ENCODE measurements around the gene CCM2L.

The CCM2L gene

GRCh38 chr20:31992086-31992485 is 18.2 kb upstream of the CCM2L start:
- no peak for DNase-seq (ENCODE audit: low spot score)

GRCh38 chr20:31996996-31997395 is 13.2 kb upstream of the CCM2L start:
- no peak for DNase-seq (ENCODE audit: low spot score)

- DNase-seq (ENCODE audit: low spot score) = no peak
These were observed 12.0 kb upstream of the CCM2L start for GRCh38 chr20:31998246-31998645.

GRCh38 chr20:32003325-32003724 is 6.9 kb upstream of the CCM2L start:
- no peak for DNase-seq (ENCODE audit: low spot score)

GRCh38 chr20:32004963-32005362 is 5.3 kb upstream of the CCM2L start:
- DNase-seq (ENCODE audit: low spot score) = no peak

- no peak for DNase-seq (ENCODE audit: low spot score)
These were observed 4.2 kb upstream of the CCM2L start for GRCh38 chr20:32006053-32006452.

DNA sequence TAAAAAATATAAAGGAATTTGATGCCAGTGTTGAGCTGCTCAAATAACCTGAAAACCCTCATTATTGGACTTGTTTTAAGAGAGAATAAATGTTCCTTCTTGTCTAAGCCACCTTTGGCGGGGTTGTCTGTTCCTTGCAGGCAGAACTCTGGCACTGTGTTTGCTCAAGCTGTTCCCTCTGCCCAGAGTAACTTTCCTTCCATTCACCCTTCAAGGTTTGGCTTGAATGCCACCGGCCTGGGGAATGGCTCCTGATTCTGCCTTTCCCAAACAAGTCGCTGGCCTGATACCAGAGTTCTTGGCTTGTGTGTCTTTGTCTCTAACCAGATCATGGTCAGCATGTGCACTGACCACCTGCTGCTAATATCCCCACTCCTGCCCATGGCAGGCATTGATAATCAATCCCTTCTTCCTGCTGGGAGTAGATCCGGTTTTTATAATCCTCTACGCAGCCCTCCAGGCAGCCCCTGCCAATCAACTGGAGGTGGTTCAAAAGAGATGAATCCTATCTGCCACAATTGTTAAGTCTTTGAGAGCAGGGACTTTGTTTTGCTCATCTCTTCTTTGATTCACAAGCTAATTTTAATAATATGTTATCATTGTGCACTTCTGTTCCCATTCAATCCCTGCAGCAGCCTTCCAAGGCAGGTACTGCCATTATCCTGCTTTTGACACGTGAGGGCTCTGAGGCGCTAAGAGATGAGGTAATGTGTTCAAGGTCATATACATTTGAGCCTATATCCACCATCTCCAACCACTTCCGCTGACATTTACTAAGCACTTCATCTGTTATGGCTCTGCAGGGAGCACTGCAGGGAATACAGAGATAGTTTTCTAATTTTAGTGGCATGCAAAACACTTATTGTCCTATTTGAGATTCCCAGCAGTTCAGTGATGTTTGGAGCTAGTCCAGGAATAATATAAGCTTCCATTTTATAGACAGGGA is 3.1 kb upstream of the CCM2L start:
- peak; percentile 47 for DNase-seq (ENCODE audit: low spot score)

- peak; percentile 67 for DNase-seq (ENCODE audit: low spot score)
These were observed 2.2 kb upstream of the CCM2L start for GRCh38 chr20:32007787-32008616.

- DNase-seq (ENCODE audit: low spot score) = no peak
These were observed 674 bp upstream of the CCM2L start for GRCh38 chr20:32009564-32009963.

GRCh38 chr20:32010666-32011065 is 428 bp downstream of the CCM2L start:
- no peak for DNase-seq (ENCODE audit: low spot score)

DNA sequence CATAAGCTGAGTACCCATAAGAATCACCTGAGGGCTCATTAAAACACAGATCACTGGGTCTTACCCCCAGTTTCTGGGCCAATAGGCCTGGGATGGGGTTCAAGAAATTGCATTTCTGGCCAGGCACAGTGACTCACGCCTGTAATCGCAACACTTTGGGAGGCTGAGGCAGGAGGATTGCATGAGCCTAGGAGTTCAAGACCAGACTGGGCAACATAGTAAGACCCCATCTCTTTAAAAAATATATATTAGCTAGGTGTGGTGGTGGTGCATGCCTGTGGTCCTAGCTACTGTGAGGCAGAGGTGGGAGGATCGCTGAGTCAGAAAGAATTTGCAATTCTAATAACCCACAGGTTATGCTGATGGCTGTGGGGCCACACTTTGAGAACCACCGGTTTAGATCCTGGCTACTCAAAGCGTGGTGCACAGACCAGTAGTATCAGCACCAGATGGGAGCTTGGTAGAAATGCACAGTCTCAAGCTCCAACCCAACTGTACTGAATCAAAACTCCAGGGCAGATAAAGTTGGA is 2.0 kb downstream of the CCM2L start:
- DNase-seq (ENCODE audit: low spot score) = no peak

DNA sequence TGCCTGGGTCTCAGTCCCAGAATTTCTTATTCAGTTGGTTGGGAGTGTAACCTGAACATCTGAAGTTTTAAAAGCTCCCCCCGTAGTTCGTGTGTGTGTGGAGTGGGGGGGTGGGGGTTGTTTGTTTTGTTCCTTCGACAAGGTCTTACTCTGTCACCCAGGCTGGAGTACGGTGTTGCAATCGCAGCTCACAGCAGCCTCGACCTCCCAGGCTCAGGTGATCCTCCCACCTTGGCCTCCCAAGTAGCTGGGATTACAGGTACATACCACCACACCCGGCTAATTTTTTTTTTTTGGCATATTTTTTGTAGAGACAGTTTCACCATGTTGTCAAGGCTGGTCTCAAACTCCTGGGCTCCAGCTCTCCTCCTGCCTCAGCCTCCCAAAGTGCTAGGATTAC is 3.1 kb downstream of the CCM2L start:
- no peak for DNase-seq (ENCODE audit: low spot score)

GRCh38 chr20:32017711-32018251 is 7.5 kb downstream of the CCM2L start:
- peak; percentile 90 for DNase-seq (ENCODE audit: low spot score)

DNA sequence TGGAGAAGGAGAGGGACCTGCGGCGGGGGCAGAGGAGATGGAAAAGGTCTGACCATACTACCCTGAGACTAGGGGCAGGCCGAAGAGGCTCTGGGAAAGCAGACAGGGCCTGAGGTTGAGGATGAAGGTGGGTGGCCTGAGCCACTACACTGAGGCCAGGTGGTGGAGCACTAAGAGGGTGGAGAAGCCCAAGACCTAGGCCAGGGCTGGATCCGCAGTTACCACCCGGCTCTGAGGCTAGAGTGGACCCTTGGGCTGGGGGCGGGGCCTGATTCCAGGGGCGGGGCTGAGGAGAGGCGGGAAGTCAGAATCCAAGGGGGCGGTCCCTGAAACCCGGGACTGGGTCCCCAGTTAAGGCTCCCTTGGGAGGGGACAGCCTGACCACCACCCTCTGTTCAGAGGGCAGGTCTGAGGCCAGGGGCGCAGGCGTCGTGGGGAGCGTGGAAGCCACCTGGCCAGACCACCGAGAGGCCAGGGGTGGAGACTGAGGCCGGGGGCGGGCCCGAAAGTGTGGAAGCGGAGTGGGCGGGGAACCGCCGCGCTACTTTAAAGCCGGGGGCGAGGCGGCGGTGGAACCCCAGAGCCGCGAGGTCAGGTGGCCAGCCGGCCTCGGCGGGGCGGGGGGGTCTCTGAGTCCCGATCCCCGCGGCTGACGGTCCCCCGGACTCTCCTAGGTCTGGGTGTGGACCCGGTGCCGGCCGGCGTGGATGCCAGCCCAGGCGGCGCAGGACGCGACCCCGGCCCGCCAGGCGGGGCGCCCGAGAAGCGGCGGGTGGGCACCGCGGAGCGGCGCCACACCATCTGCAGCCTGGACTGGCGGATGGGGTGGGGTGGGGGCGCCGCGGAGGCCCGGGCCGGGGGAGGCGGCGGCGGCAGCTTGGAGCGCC is 8.3 kb downstream of the CCM2L start:
- DNase-seq (ENCODE audit: low spot score) = peak; percentile 92

DNA sequence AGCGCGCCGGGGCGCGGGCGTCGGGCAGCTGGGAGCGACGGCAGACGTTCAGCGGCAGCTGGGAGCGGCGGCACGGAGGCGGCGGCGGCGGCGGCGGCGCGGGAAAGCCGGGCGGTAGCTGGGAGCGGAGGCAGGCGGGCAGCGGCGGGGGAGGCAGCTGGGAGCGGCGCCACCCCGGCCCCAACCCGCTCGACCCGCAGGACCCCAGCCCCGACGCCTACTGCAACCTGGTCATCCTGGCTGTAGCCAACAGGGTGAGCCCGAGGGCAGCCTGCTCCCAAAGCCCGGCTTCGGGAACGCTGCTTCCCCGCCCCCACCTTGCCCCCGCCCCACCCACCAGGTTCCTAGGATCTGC is 8.9 kb downstream of the CCM2L start:
- DNase-seq (ENCODE audit: low spot score) = peak; percentile 85

DNA sequence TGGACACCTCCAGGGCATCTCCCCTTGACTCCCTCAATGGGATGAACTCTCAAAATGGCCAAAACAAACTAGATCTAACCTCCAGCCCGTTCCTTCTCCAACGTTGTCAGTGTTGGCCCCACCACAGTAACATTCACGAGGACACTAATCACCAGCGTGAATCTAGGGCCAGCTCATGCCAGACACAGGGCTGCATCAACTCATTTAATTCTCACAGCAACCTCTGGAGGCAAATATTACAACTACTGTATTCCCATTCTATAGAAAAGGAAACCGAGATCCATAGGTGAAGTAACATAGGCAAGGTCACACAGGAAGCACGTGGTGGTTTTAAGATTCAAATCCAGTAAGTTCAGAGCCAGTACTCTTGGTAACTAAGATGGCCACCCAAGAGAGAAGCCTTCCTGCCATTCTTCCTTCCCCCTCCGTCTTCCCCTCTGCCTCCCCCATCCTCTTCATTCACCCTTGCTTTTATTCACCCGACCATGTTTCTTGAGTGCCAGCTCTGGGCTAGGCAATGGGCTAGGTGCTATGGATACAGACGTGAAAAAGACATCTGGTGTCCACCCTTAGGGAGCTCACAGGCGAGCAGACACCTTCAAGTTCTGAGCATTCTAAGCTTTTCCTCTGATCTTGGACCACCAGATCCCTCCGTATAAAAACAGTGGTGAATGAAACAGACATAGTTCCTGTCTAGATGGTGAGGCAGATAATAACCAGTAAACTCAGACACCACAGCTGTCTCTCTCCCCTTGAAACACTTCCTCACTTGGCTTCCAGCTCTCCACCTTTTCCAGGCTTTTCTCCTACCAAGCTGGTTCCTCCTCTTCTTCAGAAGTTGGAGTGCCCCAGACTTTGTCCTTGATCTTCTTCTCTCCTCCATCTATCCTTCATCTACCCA is 9.6 kb downstream of the CCM2L start:
- no peak for DNase-seq (ENCODE audit: low spot score)

DNA sequence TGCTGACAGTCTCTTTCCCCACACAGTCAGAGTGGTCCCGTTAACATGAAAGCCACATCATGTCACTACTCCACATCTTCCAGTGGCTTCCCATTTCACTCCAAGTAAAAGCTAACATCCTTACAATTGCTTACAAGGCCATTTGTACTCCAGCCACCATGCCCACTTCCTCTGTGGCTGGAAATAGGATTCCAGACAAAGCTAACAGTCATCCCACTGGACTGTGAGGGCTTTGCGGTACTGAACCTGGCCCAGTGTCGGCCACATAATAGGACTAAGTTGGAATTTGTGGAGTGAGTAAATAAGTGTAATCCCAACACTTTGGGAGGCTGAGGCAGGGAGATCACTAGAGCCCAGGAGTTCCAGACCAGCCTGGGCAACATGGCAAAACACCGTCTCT is 10.9 kb downstream of the CCM2L start:
- DNase-seq (ENCODE audit: low spot score) = no peak

DNA sequence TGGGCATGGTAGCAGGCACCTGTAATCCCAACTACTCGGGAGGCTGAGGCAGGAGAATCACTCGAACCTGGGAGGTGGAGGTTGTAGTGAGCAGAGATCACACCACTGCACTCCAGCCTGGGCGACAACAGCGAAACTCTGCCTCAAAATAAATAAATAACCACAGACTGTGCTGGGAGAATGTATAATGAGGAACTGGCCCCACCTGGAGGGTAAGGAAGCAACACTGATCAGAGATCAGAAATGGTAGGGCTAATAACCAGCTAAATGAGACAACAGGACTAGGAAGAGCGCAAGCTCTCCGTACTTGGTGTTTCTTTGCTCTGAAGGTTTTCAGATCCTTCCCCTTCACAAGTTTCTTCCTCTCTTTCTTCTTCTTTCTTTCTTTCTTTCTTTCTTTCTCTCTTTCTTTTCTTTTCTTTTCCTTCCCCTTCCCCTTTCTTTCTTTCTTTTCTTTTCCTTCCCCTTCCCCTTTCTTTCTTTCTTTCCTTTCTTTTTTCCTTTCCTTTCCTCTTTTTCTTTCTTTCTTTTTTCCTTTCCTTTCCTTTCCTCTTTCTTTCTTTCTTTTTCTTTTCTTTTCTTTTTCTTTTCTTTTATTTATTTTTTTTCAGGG is 14.6 kb downstream of the CCM2L start:
- no peak for DNase-seq (ENCODE audit: low spot score)

DNA sequence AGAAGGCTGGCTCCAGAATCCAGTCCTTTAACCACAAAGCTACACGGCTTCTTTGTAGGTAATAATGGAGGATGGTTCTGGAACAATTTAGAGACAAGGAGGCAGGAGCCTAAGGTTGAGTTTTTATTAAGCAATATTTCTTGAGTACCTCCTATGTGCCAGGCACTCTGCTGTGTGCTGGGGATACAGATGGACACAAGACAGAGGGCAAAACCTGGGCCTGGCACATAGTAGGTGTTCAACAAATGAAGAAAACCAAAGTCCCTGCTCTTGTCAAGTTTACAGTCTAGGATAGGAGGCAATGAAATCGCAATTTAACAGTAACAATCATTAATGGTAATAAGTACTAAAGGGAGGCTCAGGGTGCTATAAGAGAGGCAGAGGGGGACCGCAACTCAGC is 17.4 kb downstream of the CCM2L start:
- no peak for DNase-seq (ENCODE audit: low spot score)
